H1 (cell line): ENCODE results near the gene PTX4. TPM values are rescaled to one million over a fixed set of nuclear protein-coding genes. Genes with fewer than 3 reads are reported as not detected.

Experiments
- CTCF ChIA-PET: fragments of 300-600 bp; sonication (Branson Sonifier 250); formaldehyde crosslinking; loops from one replicate; lab custom pipeline; 2021; ENCODE audit not compliant: partially characterized antibody; lab: Charles Lee
- POLR2A ChIA-PET: fragments of 300-600 bp; sonication (Branson Sonifier 250); formaldehyde crosslinking; loops from one replicate; lab custom pipeline; 2021; ENCODE audit warnings: inconsistent platforms; ENCODE audit not compliant: partially characterized antibody; lab: Charles Lee
- DNase-seq, 2 experiments: peaks; one replicate each; pipeline versions ENCODE4 v3.0.0 to v3.0.0-alpha.2; 2010 to 2022; ENCODE audit warnings: low spot score in 2 of 2, low read depth in 1 of 2, mixed read lengths in 1 of 2
- FAIRE-seq: peaks from 2 replicates; lab custom pipeline; 2011; peaks lifted over from hg19 to GRCh38; lab: Jason Lieb, UNC
- H2AFZ ChIP-seq: 2 replicates; pipeline ENCODE4 v1.8.1; 2012; ENCODE audit warnings: low read length, inconsistent platforms
- H2AK5ac ChIP-seq: 2 replicates; pipeline ENCODE4 v1.6.1; 2013; ENCODE audit warnings: low read depth, low read length
- H2BK120ac ChIP-seq: replicated peaks from 2 replicates; pipeline ENCODE3; 2013; ENCODE audit warnings: low read depth, low read length, inconsistent platforms
- H2BK12ac ChIP-seq: 2 replicates; pipeline ENCODE4 v1.6.1; 2013; ENCODE audit warnings: low read depth, low read length
- H2BK15ac ChIP-seq: 2 replicates; pipeline ENCODE4 v1.6.1; 2013; ENCODE audit warnings: low read length
- H2BK20ac ChIP-seq: 2 replicates; pipeline ENCODE4 v1.6.1; 2013; ENCODE audit warnings: low read length
- H2BK5ac ChIP-seq: 2 replicates; pipeline ENCODE4 v1.6.1; 2013; ENCODE audit warnings: low read depth, low read length
- H3K14ac ChIP-seq: 2 replicates; pipeline ENCODE4 v1.6.1; 2013; ENCODE audit warnings: inconsistent platforms; ENCODE audit not compliant: insufficient read length
- H3K18ac ChIP-seq: 2 replicates; pipeline ENCODE4 v1.6.1; 2013; ENCODE audit warnings: low read length; ENCODE audit errors: extremely low read depth
- H3K23ac ChIP-seq: 2 replicates; pipeline ENCODE4 v1.6.1; 2013; ENCODE audit warnings: inconsistent platforms; ENCODE audit not compliant: insufficient read length
- H3K23me2 ChIP-seq: 2 replicates; pipeline ENCODE4 v1.6.1; 2013; ENCODE audit warnings: low read depth, low read length
- H3K27ac ChIP-seq: 2 replicates; pipeline ENCODE4 v1.6.1; 2011; ENCODE audit warnings: low read depth, low read length, inconsistent platforms
- H3K27me3 ChIP-seq, 4 experiments: replicated peaks in 1 of 4; 1 replicate in 1 of 4; 2 replicates in 3 of 4; pipeline versions ENCODE4 v1.6.1 to v1.8.1; 2011 to 2013; ENCODE audit warnings: low read length in 3 of 4, mild to moderate bottlenecking in 3 of 4, inconsistent platforms in 2 of 4, mixed read lengths in 2 of 4, moderate library complexity in 1 of 4; ENCODE audit not compliant: control insufficient read depth in 3 of 4, insufficient read depth in 3 of 4; ENCODE audit errors: extremely low read depth in 1 of 4
- H3K36me3 ChIP-seq, 4 experiments: 2 replicates each; pipeline versions ENCODE4 v1.6.1 to v1.8.1; 2011 to 2013; ENCODE audit warnings: mild to moderate bottlenecking in 4 of 4, low read length in 3 of 4, moderate library complexity in 2 of 4, control low read depth in 1 of 4, inconsistent platforms in 1 of 4; ENCODE audit not compliant: insufficient read depth in 4 of 4, control insufficient read depth in 2 of 4
- H3K4ac ChIP-seq: replicated peaks from 2 replicates; pipeline ENCODE3; 2013; ENCODE audit warnings: low read length, low read depth, mixed read lengths, inconsistent platforms; ENCODE audit not compliant: insufficient read length
- H3K4me1 ChIP-seq, 4 experiments: replicated peaks in 1 of 4; 1 replicate in 1 of 4; 2 replicates in 3 of 4; pipeline versions ENCODE4 v1.6.1 to v1.8.1; 2011 to 2013; ENCODE audit warnings: low read length in 3 of 4, inconsistent platforms in 2 of 4, mixed read lengths in 1 of 4; ENCODE audit not compliant: insufficient read depth in 4 of 4, control insufficient read depth in 3 of 4
- H3K4me2 ChIP-seq, 2 experiments: 2 replicates each; pipeline versions ENCODE4 v1.6.1 to v1.8.1; 2011 to 2013; ENCODE audit warnings: low read depth in 2 of 2, low read length in 2 of 2, control low read depth in 1 of 2, inconsistent platforms in 1 of 2, mild to moderate bottlenecking in 1 of 2; ENCODE audit not compliant: insufficient read depth in 1 of 2
- H3K4me3 ChIP-seq, 4 experiments: fragments of 200-600, 300-600 bp in 1 of 4; sonication (generic), shearing (Covaris generic), sonication (Bioruptor Twin) in 1 of 4; 2 replicates each; pipeline versions ENCODE4 v1.5.1 to v1.8.1; 2011 to 2016; ENCODE audit warnings: low read length in 4 of 4, low read depth in 3 of 4, control low read depth in 2 of 4, inconsistent platforms in 2 of 4, mild to moderate bottlenecking in 2 of 4, mixed read lengths in 1 of 4, moderate library complexity in 1 of 4; ENCODE audit not compliant: insufficient read depth in 2 of 4; ENCODE audit errors: extremely low read depth in 1 of 4
- H3K56ac ChIP-seq: replicated peaks from 2 replicates; pipeline ENCODE3; 2013; ENCODE audit warnings: low read depth, mild to moderate bottlenecking, mixed read lengths, low read length, inconsistent platforms; ENCODE audit not compliant: insufficient read length
- H3K79me1 ChIP-seq: 2 replicates; pipeline ENCODE4 v1.6.1; 2013; ENCODE audit warnings: low read depth, low read length, control low read depth
- H3K79me2 ChIP-seq, 2 experiments: 2 replicates each; pipeline versions ENCODE4 v1.6.1 to v1.8.1; 2012 to 2013; ENCODE audit warnings: low read length in 2 of 2, mild to moderate bottlenecking in 2 of 2, inconsistent platforms in 1 of 2; ENCODE audit not compliant: insufficient read depth in 2 of 2, control insufficient read depth in 1 of 2
- H3K9ac ChIP-seq, 4 experiments: replicated peaks in 1 of 4; 1 replicate in 1 of 4; 2 replicates in 3 of 4; pipeline versions ENCODE4 v1.6.1 to v1.8.1; 2011 to 2013; ENCODE audit warnings: low read depth in 3 of 4, low read length in 3 of 4, control low read depth in 2 of 4, mild to moderate bottlenecking in 2 of 4, moderate library complexity in 2 of 4, inconsistent platforms in 1 of 4; ENCODE audit errors: extremely low read depth in 1 of 4
- H3K9me3 ChIP-seq, 2 experiments: 2 replicates each; pipeline versions ENCODE4 v1.6.1 to v1.8.1; 2012 to 2013; ENCODE audit warnings: mild to moderate bottlenecking in 2 of 2, moderate library complexity in 2 of 2, control low read depth in 1 of 2, inconsistent platforms in 1 of 2, low read depth in 1 of 2, low read length in 1 of 2, mixed read lengths in 1 of 2; ENCODE audit not compliant: insufficient read depth in 2 of 2
- H4K20me1 ChIP-seq, 2 experiments: replicated peaks in 1 of 2; 2 replicates each; pipeline versions ENCODE3 to v1.8.1; 2011 to 2013; ENCODE audit warnings: inconsistent platforms in 2 of 2, low read length in 2 of 2, mild to moderate bottlenecking in 1 of 2; ENCODE audit not compliant: insufficient read depth in 2 of 2, control insufficient read depth in 1 of 2
- H4K5ac ChIP-seq: 2 replicates; pipeline ENCODE4 v1.6.1; 2013; ENCODE audit warnings: low read length, low read depth, mixed read lengths, inconsistent platforms; ENCODE audit not compliant: insufficient read length
- H4K8ac ChIP-seq: 2 replicates; pipeline ENCODE4 v1.8.0; 2013; ENCODE audit warnings: mild to moderate bottlenecking, moderate library complexity, low read length, inconsistent platforms; ENCODE audit not compliant: insufficient read depth; ENCODE audit errors: extremely low read depth
- H4K91ac ChIP-seq: replicated peaks from 2 replicates; pipeline ENCODE3; 2013; ENCODE audit warnings: low read length, mixed read lengths, inconsistent platforms; ENCODE audit not compliant: insufficient read length
- HDAC2 ChIP-seq, 2 experiments: fragments of 300-600 bp in 1 of 2; sonication (generic) in 1 of 2; IDR thresholded peaks; 2 replicates each; pipeline ENCODE4 v1.6.1; 2011 to 2012; ENCODE audit warnings: low read depth in 2 of 2, low read length in 2 of 2, mild to moderate bottlenecking in 2 of 2, moderate library complexity in 2 of 2, borderline replicate concordance in 1 of 2, inconsistent platforms in 1 of 2
- POLR2AphosphoS5 ChIP-seq: IDR thresholded peaks from 2 replicates; pipeline ENCODE4 v1.6.1; 2011; ENCODE audit warnings: low read depth, low read length
- RNF2 ChIP-seq: fragments of 200-900, 300-1000 bp; sonication (generic); IDR thresholded peaks from 2 replicates; pipeline ENCODE4 v1.7.1; 2016; ENCODE audit warnings: borderline replicate concordance, low read depth, mild to moderate bottlenecking, antibody characterized with exemption, low read length; ENCODE audit not compliant: poor library complexity, severe bottlenecking; ENCODE audit errors: missing control alignments
- SAP30 ChIP-seq: fragments of 300-600 bp; sonication (generic); IDR thresholded peaks from 2 replicates; pipeline ENCODE4 v1.7.1; 2012; ENCODE audit warnings: low read length, moderate library complexity, mild to moderate bottlenecking, inconsistent platforms; ENCODE audit not compliant: insufficient read depth, insufficient replicate concordance
- SIRT6 ChIP-seq: IDR thresholded peaks from one replicate; pipeline ENCODE4 v1.7.1; 2012; ENCODE audit warnings: low read length, inconsistent platforms
- SP2 ChIP-seq: IDR thresholded peaks from 2 replicates; pipeline ENCODE4 v1.6.1; 2012; ENCODE audit warnings: mild to moderate bottlenecking, low read length, inconsistent platforms
- SP4 ChIP-seq: IDR thresholded peaks from 2 replicates; pipeline ENCODE4 v1.6.1; 2012; ENCODE audit warnings: low read length, inconsistent platforms
- TCF12 ChIP-seq: IDR thresholded peaks from 2 replicates; pipeline ENCODE4 v1.6.1; 2011; ENCODE audit warnings: low read depth, mild to moderate bottlenecking, low read length
- WGBS, 2 experiments: shearing (Covaris generic) in 1 of 2; methylation state at CpG; one replicate each; pipeline versions ENCODE4 v1.1.6 to v1.1.7; 2013 to 2015; ENCODE audit warnings: low lambda C conversion rate in 2 of 2, mixed read lengths in 2 of 2, inconsistent platforms in 1 of 2, low coverage in 1 of 2, missing lambda C conversion rate in 1 of 2; ENCODE audit not compliant: insufficient replicate concordance in 2 of 2, insufficient coverage in 1 of 2, insufficient read length in 1 of 2; ENCODE audit errors: extremely low coverage in 1 of 2, missing lambda C conversion rate in 1 of 2; 5-methylcytosine and 5-hydroxymethylcytosine counted together
- polyA plus RNA-seq, 7 experiments: library from polyadenylated mRNA; depleted of rRNA in 3 of 7; stranded (reverse) in 5 of 7; unstranded in 2 of 7; fragments of >200 nt in 5 of 7; fragments of 200-250 nt in 2 of 7; gene quantifications; 1 replicate in 5 of 7; 2 replicates in 1 of 7; 4 replicates in 1 of 7; pipeline versions ENCODE4 v1.2.1 to v1.2.3, GENCODE V29; 2011 to 2013; ENCODE audit warnings: missing spikeins in 2 of 7, mixed read lengths in 2 of 7
- total RNA-seq: library from RNA; stranded (reverse); fragmentation: NEBNext Ultra II Directional; extraction: Animal tissue kit (Norgen Biotek cat#: 25700); gene quantifications from 2 replicates; pipeline ENCODE4 v1.2.1, GENCODE V29; 2021

The PTX4 gene
- total and polyA plus RNA-seq, 2 of the 8 experiments (the other 6 are each of a cell fraction or from before 2014, with no cell fraction given) = not detected

DNA sequence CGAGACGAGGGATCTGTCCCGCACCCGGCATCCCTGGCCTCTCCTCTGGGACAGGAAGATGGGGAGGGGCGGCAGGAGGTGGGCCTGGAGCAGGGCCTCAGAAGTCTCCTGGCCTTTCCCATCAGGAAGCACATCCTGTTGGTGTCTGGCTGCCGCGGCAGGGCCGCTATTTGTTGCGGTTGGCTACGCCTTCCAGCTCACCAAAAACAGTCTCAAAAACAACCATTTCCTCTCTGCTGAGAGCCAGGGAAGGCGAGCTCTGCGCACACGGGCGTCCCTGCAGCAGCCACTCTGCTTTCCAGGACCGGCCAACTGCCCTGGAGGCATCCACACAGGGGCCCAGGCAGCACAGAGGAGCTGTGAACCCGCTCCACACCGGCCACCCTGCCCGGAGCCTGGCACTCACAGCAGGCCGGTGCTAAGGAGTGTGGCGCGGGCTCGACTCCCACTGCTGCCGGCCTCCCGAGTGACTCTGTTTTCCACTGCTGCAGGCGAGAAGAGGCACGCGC is 44.8 kb upstream of the PTX4 start, which contains the start of gene TMEM204:
Gene TMEM204, plus strand, starts transcription at position 224 of the 509 bp plus-strand sequence. CDS start 610 bp downstream, outside the sequence.
- no peak within 1 kb of the TSS for H3K14ac ChIP-seq
- POLR2A ChIA-PET = interaction anchor here (1.3 to 1.7 kb wide), 2 partner anchors 13 to 15 kb away, joined by 3 to 4 read pairs; no protein-coding TSS in a partner anchor
- no peak within 1 kb of the TSS for H2AK5ac ChIP-seq
- H3K79me2 ChIP-seq = no peaks in the 10 kb centered on the region
- no peak within 1 kb of the TSS for H3K56ac ChIP-seq
- peak within 1 kb of the TSS; percentile 85; the same call in 1 of the 2 replicates for H4K8ac ChIP-seq
- H4K91ac ChIP-seq = no peak within 1 kb of the TSS
- FAIRE-seq = no peak
- no peaks in the 10 kb centered on the region for H3K9me3 ChIP-seq
- H4K5ac ChIP-seq = no peak within 1 kb of the TSS
- no peaks in the 10 kb centered on the region; a peak in 1 of 7 replicates for H3K4me1 ChIP-seq
- no peak within 1 kb of the TSS for H3K4ac ChIP-seq
- H3K23me2 ChIP-seq = no peaks in the 10 kb centered on the region
- H2AFZ ChIP-seq = no peak within 1 kb of the TSS
- H2BK5ac ChIP-seq = no peak within 1 kb of the TSS; the same call in 1 of the 2 replicates
- H3K79me1 ChIP-seq = no peaks in the 10 kb centered on the region
- 82% methylated on average over 19 of the region's 27 CpGs; no CpG with 5 or more reads in 1 of the 2 experiments for WGBS, 2 experiments
- no peak for DNase-seq
- CTCF ChIA-PET = no interaction called here
- H3K4me3 ChIP-seq = no peak within 1 kb of the TSS
- H2BK15ac ChIP-seq = no peak within 1 kb of the TSS
- H3K27ac ChIP-seq = no peak within 1 kb of the TSS
- H3K36me3 ChIP-seq = no peaks in the 10 kb centered on the region; a peak in 2 of 8 replicates
- H3K9ac ChIP-seq = no peak within 1 kb of the TSS; a peak in 1 of 7 replicates
- no peak within 1 kb of the TSS for H2BK12ac ChIP-seq
- H2BK120ac ChIP-seq = no peak within 1 kb of the TSS
- no peak within 1 kb of the TSS for H3K18ac ChIP-seq
- H3K23ac ChIP-seq = no peak within 1 kb of the TSS
- peaks cover 4 to 6% of the 10 kb centered on the region in 2 experiments for H4K20me1 ChIP-seq
- H2BK20ac ChIP-seq = no peak within 1 kb of the TSS
- no peak within 1 kb of the TSS for H3K4me2 ChIP-seq
- H3K27me3 ChIP-seq = no peaks in the 10 kb centered on the region
- TF ChIP-seq RNF2 = no peak
- no peak for TF ChIP-seq SP4
- TF ChIP-seq SIRT6 = no peak
- no peak for TF ChIP-seq HDAC2 (IDR thresholded peaks at IDR 0.05; ENCODE audit: borderline replicate concordance in 1 of 2, low read depth in 2 of 2, low read length in 2 of 2)
- TF ChIP-seq SP2 = no peak
- TF ChIP-seq TCF12 = no peak
- TF ChIP-seq SAP30 = no peak
- no peak for TF ChIP-seq POLR2AphosphoS5
